ENCODE measurements around the gene MT1A. TPM values are rescaled to one million over a fixed set of nuclear protein-coding genes. Genes with fewer than 3 reads are reported as not detected.
A peak's percentile ranks its signal among the peaks of the same experiment; 100 is the strongest.

MT1A gene
- total RNA-seq, 4 donors from 2014 or later = 18.8 to 365 (median 93.3) TPM; not detected in 1

DNA sequence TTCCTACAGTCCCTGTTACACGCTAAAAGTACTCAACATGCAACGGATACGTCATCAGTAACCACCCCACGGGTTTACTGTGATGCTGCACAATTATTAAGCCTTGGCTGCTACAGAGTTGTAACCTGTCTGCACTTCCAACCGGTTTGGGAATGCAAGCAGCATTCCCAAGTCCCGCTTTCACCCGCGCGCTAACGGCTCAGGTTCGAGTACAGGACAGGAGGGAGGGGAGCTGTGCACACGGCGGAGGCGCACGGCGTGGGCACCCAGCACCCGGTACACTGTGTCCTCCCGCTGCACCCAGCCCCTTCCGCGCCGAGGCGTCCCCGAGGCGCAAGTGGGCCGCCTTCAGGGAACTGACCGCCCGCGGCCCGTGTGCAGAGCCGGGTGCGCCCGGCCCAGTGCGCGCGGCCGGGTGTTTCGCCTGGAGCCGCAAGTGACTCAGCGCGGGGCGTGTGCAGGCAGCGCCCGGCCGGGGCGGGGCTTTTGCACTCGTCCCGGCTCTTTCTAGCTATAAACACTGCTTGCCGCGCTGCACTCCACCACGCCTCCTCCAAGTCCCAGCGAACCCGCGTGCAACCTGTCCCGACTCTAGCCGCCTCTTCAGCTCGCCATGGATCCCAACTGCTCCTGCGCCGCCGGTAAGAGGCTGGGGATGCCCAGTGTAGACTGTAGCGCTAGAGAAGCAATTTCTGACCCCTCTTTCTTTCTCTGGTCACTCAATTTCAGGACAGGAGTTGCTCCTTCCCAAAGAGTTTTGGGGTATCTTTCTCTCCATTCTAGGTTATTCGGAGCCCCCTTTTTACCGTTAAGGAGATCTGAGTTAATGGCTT lies 30.2 kb upstream of the MT1A start, which contains the start of gene MT2A:
Gene MT2A, plus strand, starts transcription at position 542 of the 833 bp plus-strand sequence. Its CDS starts 72 bp downstream, at position 614.
- Histone ChIP-seq H3K27me3 (no peaks in the 10 kb centered on the region), H3K36me3 (peaks cover 0 to 5% (median 0%) of the 10 kb centered on the region in 3 donors), H3K4me3 (peak within 1 kb of the TSS; percentile 62 to 69 (median 66)), H3K9me3 (no peaks in the 10 kb centered on the region), H3K4me1 (peaks cover 0 to 64% (median 32%) of the 10 kb centered on the region in 4 donors), H3K27ac (peak within 1 kb of the TSS; percentile 76 to 97 (median 93))
- WGBS, 2 donors = 6 to 11% methylated on average over 30 to 42 of the region's 62 CpGs
- peak; percentile 90 to 92 for DNase-seq (ENCODE audit: low spot score in 2 of 2)
- peak; percentile 86 to 91 for TF ChIP-seq POLR2A (IDR thresholded peaks at IDR 0.05)
- TF ChIP-seq, protein P1, sequence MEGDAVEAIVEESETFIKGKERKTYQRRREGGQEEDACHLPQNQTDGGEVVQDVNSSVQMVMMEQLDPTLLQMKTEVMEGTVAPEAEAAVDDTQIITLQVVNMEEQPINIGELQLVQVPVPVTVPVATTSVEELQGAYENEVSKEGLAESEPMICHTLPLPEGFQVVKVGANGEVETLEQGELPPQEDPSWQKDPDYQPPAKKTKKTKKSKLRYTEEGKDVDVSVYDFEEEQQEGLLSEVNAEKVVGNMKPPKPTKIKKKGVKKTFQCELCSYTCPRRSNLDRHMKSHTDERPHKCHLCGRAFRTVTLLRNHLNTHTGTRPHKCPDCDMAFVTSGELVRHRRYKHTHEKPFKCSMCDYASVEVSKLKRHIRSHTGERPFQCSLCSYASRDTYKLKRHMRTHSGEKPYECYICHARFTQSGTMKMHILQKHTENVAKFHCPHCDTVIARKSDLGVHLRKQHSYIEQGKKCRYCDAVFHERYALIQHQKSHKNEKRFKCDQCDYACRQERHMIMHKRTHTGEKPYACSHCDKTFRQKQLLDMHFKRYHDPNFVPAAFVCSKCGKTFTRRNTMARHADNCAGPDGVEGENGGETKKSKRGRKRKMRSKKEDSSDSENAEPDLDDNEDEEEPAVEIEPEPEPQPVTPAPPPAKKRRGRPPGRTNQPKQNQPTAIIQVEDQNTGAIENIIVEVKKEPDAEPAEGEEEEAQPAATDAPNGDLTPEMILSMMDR (IDR thresholded peaks at IDR 0.05) = peak in 1 of 5 experiments; percentile 45
- TF ChIP-seq EP300 (IDR thresholded peaks at IDR 0.05) = peak in 1 of 2 donors; percentile 98

DNA sequence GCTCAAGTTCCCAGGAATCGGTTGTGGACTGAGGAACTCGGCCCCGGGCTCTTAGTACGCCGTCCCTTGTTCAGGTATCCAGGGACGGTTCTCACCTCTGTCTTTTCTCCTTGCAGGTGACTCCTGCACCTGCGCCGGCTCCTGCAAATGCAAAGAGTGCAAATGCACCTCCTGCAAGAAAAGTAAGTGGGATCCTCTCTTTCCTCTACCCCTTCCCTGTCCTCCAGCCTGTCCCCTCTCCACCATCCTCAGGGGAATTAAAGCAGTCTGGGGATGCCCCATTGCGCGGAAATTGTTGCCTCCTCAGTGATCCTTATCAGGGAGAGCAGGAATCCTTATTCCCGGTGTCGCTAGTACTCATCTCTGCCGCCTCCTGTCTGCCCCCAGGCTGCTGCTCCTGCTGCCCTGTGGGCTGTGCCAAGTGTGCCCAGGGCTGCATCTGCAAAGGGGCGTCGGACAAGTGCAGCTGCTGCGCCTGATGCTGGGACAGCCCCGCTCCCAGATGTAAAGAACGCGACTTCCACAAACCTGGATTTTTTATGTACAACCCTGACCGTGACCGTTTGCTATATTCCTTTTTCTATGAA lies 29.5 kb upstream of the MT1A start:
- peaks cover 0 to 5% (median 0%) of the 10 kb centered on the region in 3 donors for H3K36me3 ChIP-seq
- peaks cover 0 to 64% (median 32%) of the 10 kb centered on the region in 4 donors for H3K4me1 ChIP-seq
- H3K4me3 ChIP-seq = peak overlapping the region; percentile 62 to 69 (median 66)
- TF ChIP-seq, protein P1 (IDR thresholded peaks at IDR 0.05) = no peak
- TF ChIP-seq POLR2A (IDR thresholded peaks at IDR 0.05) = no peak
- no peak for TF ChIP-seq EP300 (IDR thresholded peaks at IDR 0.05)
- no peaks in the 10 kb centered on the region for H3K9me3 ChIP-seq
- WGBS, 2 donors = 0 to 1% methylated on average over 21 of the region's 21 CpGs
- no peaks in the 10 kb centered on the region for H3K27me3 ChIP-seq
- DNase-seq (ENCODE audit: low spot score in 2 of 2) = no peak
- H3K27ac ChIP-seq = peak overlapping the region; percentile 76 to 97 (median 93)

DNA sequence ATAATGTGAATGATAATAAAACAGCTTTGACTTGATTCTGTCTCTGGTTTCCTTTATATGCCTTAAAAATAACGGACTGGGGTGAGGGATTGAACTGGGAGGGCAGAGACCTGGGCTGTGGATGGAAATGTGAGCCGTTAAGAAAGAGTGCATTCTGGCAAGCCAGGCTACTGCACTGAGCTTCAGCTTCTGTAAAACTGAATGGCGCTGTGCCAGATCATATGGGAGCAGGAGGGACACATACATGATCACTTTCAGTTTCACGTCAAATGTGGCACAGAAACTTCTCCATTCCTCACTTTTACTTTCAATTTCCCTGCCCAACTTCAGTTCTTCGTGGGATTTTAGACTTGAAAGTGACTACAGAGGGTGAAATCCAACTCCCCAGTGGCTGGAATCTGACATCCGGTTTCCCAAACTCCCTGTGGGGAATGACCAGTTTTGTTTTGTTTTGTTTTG lies 29.0 kb upstream of the MT1A start:
- peaks cover 0 to 64% (median 32%) of the 10 kb centered on the region in 4 donors for H3K4me1 ChIP-seq
- H3K27me3 ChIP-seq = no peaks in the 10 kb centered on the region
- DNase-seq (ENCODE audit: low spot score in 2 of 2) = peak; percentile 61 to 84
- peak overlapping the region; percentile 76 to 97 (median 93) for H3K27ac ChIP-seq
- no peaks in the 10 kb centered on the region for H3K9me3 ChIP-seq
- TF ChIP-seq POLR2A (IDR thresholded peaks at IDR 0.05) (peak in 1 of 2 donors; percentile 26), EP300 (IDR thresholded peaks at IDR 0.05) (peak in 1 of 2 donors; percentile 76)
- TF ChIP-seq, protein P1 (IDR thresholded peaks at IDR 0.05) = no peak
- peak overlapping the region; percentile 62 to 69 (median 66) for H3K4me3 ChIP-seq
- 1 to 2% methylated on average over 6 of the region's 6 CpGs for WGBS, 2 donors
- peaks cover 0 to 5% (median 0%) of the 10 kb centered on the region in 3 donors for H3K36me3 ChIP-seq

DNA sequence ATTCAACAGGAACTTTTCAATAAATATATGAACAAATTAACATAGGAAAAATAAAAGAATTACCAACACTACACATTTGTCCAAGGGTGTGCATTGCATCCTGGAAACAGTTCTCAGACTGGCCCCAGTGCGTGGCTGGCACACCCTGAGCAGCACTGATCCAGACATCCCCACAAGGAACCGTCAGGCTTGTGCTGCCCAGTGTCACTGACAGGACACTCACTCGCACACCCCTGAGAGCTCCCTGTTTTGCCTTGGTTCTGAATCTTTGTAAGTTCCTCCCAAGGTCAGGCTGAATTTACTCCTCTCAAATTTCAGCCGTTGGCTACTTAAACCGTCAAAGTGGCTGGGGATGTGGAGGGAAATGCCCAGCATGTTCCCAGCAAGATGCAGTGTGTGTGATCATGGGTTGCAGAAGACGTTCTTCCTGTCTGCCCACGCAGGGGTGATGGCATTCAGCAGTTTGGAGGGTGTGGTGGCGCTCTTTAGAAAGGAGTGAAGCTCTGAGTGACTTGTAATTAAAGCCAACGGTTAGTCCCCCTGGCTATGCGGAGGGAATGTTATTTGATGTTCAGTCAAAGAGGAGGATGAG lies 28.4 kb upstream of the MT1A start:
- peak overlapping the region; percentile 62 to 69 (median 66) for H3K4me3 ChIP-seq

More for the DNA sequence above, 28.4 kb upstream of the MT1A start:
- H3K27ac ChIP-seq = peak overlapping the region; percentile 76 to 97 (median 93)
- no peaks in the 10 kb centered on the region for H3K9me3 ChIP-seq
- TF ChIP-seq EP300 (IDR thresholded peaks at IDR 0.05) = peak; percentile 33 to 86
- TF ChIP-seq, protein P1 (IDR thresholded peaks at IDR 0.05) = no peak
- peak in 1 of 2 donors; percentile 32 for TF ChIP-seq POLR2A (IDR thresholded peaks at IDR 0.05)
- H3K27me3 ChIP-seq = no peaks in the 10 kb centered on the region
- peaks cover 0 to 64% (median 32%) of the 10 kb centered on the region in 4 donors for H3K4me1 ChIP-seq
- H3K36me3 ChIP-seq = peaks cover 0 to 5% (median 0%) of the 10 kb centered on the region in 3 donors
- peak in 1 of 2 donors; percentile 48 for DNase-seq (ENCODE audit: low spot score in 2 of 2)
- 12 to 16% methylated on average over 10 of the region's 10 CpGs for WGBS, 2 donors

Measured in tibial nerve (tissue), 4 donors.